CD4-positive, alpha-beta T cell (primary cell): ENCODE results near the gene PVALEF. TPM values are rescaled to one million over a fixed set of nuclear protein-coding genes. Genes with fewer than 3 reads are reported as not detected.

Source experiments
- ATAC-seq: fragments of 200-7000 bp; cut with Tn5 transposase; one replicate; pipeline ENCODE4 v1.10.0; 2022; ENCODE audit warnings: mild to moderate bottlenecking; ENCODE audit not compliant: poor library complexity
- CTCF ChIA-PET: fragments of 350-600 bp; sonication (Branson Sonifier 250); formaldehyde crosslinking; loops from one replicate; lab custom pipeline; 2021; ENCODE audit warnings: antibody characterized with exemption, inconsistent platforms; lab: Charles Lee
- POLR2A ChIA-PET: fragments of 350-600 bp; sonication (Branson Sonifier 250); formaldehyde crosslinking; loops from one replicate; lab custom pipeline; 2021; ENCODE audit warnings: antibody characterized with exemption, inconsistent platforms; lab: Charles Lee
- DNase-seq, 14 experiments: peaks; one replicate each; pipeline ENCODE4 v3.0.0-alpha.2; 2013 to 2020; ENCODE audit warnings: mixed read lengths in 2 of 14
- H3K27ac ChIP-seq, 2 donors: one replicate each; pipeline versions ENCODE4 v1.5.1 to v1.7.0; 2013; ENCODE audit warnings: low read length in 2 of 2, low read depth in 1 of 2, mild to moderate bottlenecking in 1 of 2
- H3K27me3 ChIP-seq, 2 experiments: 1 replicate in 1 of 2; 2 replicates in 1 of 2; pipeline versions ENCODE4 v1.6.1 to v1.7.0; 2013; ENCODE audit warnings: low read length in 2 of 2, control low read depth in 1 of 2, mild to moderate bottlenecking in 1 of 2, moderate library complexity in 1 of 2; ENCODE audit not compliant: insufficient read depth in 2 of 2, control insufficient read depth in 1 of 2
- H3K36me3 ChIP-seq: one replicate; pipeline ENCODE4 v1.6.1; 2013; ENCODE audit warnings: low read length, control low read depth; ENCODE audit not compliant: insufficient read depth
- H3K4me1 ChIP-seq: one replicate; pipeline ENCODE4 v1.6.1; 2013; ENCODE audit warnings: low read length, control low read depth; ENCODE audit not compliant: insufficient read depth
- H3K4me3 ChIP-seq: one replicate; pipeline ENCODE4 v1.5.1; 2013; ENCODE audit warnings: mild to moderate bottlenecking, low read length, moderate library complexity
- H3K9me3 ChIP-seq, 2 experiments: 1 replicate in 1 of 2; 2 replicates in 1 of 2; pipeline versions ENCODE4 v1.6.1 to v1.7.0; 2013; ENCODE audit warnings: low read length in 2 of 2, mild to moderate bottlenecking in 2 of 2, control low read depth in 1 of 2, moderate library complexity in 1 of 2; ENCODE audit not compliant: control insufficient read depth in 1 of 2, insufficient read depth in 1 of 2
- H3K27ac Mint-ChIP-seq: one replicate; pipeline ENCODE4 v1.8.0; 2020; ENCODE audit warnings: mixed read lengths
- H3K27me3 Mint-ChIP-seq: one replicate; pipeline ENCODE4 v1.8.0; 2021; ENCODE audit warnings: mixed read lengths
- H3K36me3 Mint-ChIP-seq: one replicate; pipeline ENCODE4 v1.8.0; 2021; ENCODE audit warnings: low read depth, mixed read lengths
- H3K4me1 Mint-ChIP-seq: one replicate; pipeline ENCODE4 v1.8.0; 2021; ENCODE audit warnings: low read depth, mixed read lengths
- H3K4me3 Mint-ChIP-seq: one replicate; pipeline ENCODE4 v1.8.0; 2020; ENCODE audit warnings: mild to moderate bottlenecking, mixed read lengths
- H3K9me3 Mint-ChIP-seq: one replicate; pipeline ENCODE4 v1.8.0; 2020; ENCODE audit warnings: mixed read lengths
- intact Hi-C, 2 experiments: fragments of 100-400 bp; cut with DNase I in 1 of 2; cut with micrococcal nuclease in 1 of 2; formaldehyde crosslinking; loops; one replicate each; pipeline versions ENCODE4 v1.15.1 to v1.9.0; 2023 to 2025; cut with DNase I, micrococcal nuclease
- total RNA-seq, 174 experiments: library from RNA in 2 of 174; stranded (reverse) in 2 of 174; gene quantifications; one replicate each; pipeline ENCODE4 v1.2.3 and lab custom pipeline; 2021 to 2026
- TF ChIP-seq, protein P1 (sequence below): fragments of 200-600 bp; IDR thresholded peaks from one replicate; pipeline ENCODE4 v1.8.0; 2022; ENCODE audit warnings: antibody characterized with exemption, mild to moderate bottlenecking

The PVALEF gene
- total RNA-seq, 2 experiments from 2014 or later, result not detected

DNA sequence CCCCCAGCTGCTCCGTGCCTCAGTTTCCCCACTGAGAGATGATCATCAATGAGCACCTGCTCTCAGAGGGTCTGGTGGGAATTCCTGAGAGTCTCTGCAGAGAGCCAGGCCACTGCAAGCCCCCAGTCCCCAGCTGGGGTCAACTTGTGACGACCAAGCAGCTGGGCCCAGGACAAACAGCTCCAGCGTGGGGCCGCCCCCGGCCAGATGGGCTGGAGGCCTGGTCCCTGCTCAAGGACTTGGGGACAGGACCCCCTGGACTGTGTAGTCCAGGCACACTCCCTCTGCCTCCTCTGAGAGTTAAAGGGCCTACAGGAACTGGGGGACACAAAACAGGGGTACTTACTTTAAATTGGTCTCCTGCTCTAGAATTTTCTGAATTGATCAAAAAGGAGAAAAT, 17.3 kb downstream of the PVALEF start:
- Mint-ChIP-seq H3K27me3 (no peaks in the 10 kb centered on the region), H3K36me3 (no peaks in the 10 kb centered on the region), H3K27ac (no peak overlapping the region), H3K4me3 (no peak overlapping the region), H3K9me3 (no peaks in the 10 kb centered on the region), H3K4me1 (no peaks in the 10 kb centered on the region)
- H3K36me3 ChIP-seq, result no peaks in the 10 kb centered on the region
- ChIA-PET CTCF (no interaction called here), POLR2A (no interaction called here)
- H3K4me3 ChIP-seq, result no peak overlapping the region
- H3K27ac ChIP-seq, result no peak overlapping the region
- no peak for DNase-seq
- no peak for ATAC-seq
- peaks cover 0 to 14% of the 10 kb centered on the region in 2 experiments for H3K9me3 ChIP-seq
- H3K27me3 ChIP-seq, result peaks cover 0 to 2% of the 10 kb centered on the region in 2 experiments
- intact Hi-C loops, result no loop called here
- no peaks in the 10 kb centered on the region for H3K4me1 ChIP-seq
- TF ChIP-seq, protein P1, sequence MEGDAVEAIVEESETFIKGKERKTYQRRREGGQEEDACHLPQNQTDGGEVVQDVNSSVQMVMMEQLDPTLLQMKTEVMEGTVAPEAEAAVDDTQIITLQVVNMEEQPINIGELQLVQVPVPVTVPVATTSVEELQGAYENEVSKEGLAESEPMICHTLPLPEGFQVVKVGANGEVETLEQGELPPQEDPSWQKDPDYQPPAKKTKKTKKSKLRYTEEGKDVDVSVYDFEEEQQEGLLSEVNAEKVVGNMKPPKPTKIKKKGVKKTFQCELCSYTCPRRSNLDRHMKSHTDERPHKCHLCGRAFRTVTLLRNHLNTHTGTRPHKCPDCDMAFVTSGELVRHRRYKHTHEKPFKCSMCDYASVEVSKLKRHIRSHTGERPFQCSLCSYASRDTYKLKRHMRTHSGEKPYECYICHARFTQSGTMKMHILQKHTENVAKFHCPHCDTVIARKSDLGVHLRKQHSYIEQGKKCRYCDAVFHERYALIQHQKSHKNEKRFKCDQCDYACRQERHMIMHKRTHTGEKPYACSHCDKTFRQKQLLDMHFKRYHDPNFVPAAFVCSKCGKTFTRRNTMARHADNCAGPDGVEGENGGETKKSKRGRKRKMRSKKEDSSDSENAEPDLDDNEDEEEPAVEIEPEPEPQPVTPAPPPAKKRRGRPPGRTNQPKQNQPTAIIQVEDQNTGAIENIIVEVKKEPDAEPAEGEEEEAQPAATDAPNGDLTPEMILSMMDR, result no peak

DNA sequence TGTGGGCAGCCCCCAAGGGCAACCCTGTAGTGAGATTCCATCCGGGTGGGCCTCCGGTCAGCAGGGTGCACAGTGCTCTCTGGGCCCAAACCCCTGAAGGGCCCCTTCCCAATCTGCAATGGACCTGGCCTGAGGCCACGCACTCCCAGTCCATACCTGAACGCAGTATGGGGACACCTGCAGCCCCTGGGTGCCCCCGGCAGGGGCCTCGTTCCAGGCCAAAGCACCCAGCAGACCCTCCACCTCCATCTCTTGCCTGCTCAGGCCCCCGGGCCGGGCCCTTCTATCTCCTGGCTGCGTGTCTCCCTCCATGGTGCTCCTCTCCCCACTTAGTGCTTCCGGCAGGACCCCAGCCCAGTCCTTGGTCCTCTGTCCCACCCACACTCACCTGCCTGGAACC, 18.0 kb downstream of the PVALEF start:
- H3K27ac Mint-ChIP-seq, result no peak overlapping the region
- TF ChIP-seq, protein P1, result no peak
- Histone ChIP-seq H3K27me3 (peaks cover 0 to 2% of the 10 kb centered on the region in 2 experiments), H3K4me3 (no peak overlapping the region), H3K4me1 (no peaks in the 10 kb centered on the region), H3K27ac (no peak overlapping the region), H3K36me3 (no peaks in the 10 kb centered on the region), H3K9me3 (peaks cover 0 to 14% of the 10 kb centered on the region in 2 experiments)
- ATAC-seq (no peak), DNase-seq (no peak)
- no peak overlapping the region for H3K4me3 Mint-ChIP-seq
- ChIA-PET POLR2A (no interaction called here), CTCF (no interaction called here)
- no peaks in the 10 kb centered on the region for H3K9me3 Mint-ChIP-seq
- H3K27me3 Mint-ChIP-seq, result no peaks in the 10 kb centered on the region
- intact Hi-C loops, result no loop called here
- no peaks in the 10 kb centered on the region for H3K4me1 Mint-ChIP-seq
- H3K36me3 Mint-ChIP-seq, result no peaks in the 10 kb centered on the region

DNA sequence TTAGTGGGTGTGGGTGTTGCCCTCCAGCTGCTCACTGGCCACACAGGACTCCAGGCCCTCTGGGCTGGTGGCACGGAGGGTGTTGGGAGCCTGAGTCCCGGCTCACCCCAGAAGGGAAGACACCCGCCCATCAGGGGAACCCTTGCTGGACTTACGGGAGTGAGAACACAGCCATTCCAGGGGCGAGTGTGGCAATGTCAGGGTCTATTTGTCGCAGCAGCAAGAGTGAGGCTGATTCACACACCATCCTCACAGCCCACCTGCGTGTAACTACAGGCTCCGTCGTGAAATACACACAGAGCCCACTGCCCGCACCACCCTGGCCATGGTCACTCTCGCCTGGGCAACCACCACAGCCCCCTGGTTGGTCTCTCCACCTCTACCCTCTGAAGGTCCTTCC, 18.5 kb downstream of the PVALEF start:
- Histone ChIP-seq H3K27ac (no peak overlapping the region), H3K27me3 (peaks cover 0 to 2% of the 10 kb centered on the region in 2 experiments), H3K4me1 (no peaks in the 10 kb centered on the region), H3K36me3 (no peaks in the 10 kb centered on the region), H3K4me3 (no peak overlapping the region), H3K9me3 (peaks cover 0 to 9% of the 10 kb centered on the region in 2 experiments)
- TF ChIP-seq, protein P1, result no peak
- ATAC-seq (no peak), DNase-seq (no peak)
- no peaks in the 10 kb centered on the region for H3K36me3 Mint-ChIP-seq
- ChIA-PET CTCF (no interaction called here), POLR2A (no interaction called here)
- no peak overlapping the region for H3K4me3 Mint-ChIP-seq
- intact Hi-C loops, result no loop called here
- no peaks in the 10 kb centered on the region for H3K9me3 Mint-ChIP-seq
- H3K27me3 Mint-ChIP-seq, result no peaks in the 10 kb centered on the region
- no peak overlapping the region for H3K27ac Mint-ChIP-seq
- no peaks in the 10 kb centered on the region for H3K4me1 Mint-ChIP-seq
